Fibroblast of lung (primary cell): ENCODE measurements around the gene ADPRH. TPM values are rescaled to one million over a fixed set of nuclear protein-coding genes. Genes with fewer than 3 reads are reported as not detected.
"Not testable (repeated sequence)": the region's sequence is repeated elsewhere in the genome, so short reads cannot be mapped to it uniquely, and the experiment has no call there.

Source experiments
- DNase-seq, 2 donors: peaks; one replicate each; pipeline versions ENCODE4 v3.0.0 to v3.0.0-alpha.2; 2010; ENCODE audit warnings: low read depth in 2 of 2
- H2AFZ ChIP-seq: 2 replicates; pipeline ENCODE4 v1.5.1; 2012; ENCODE audit warnings: low read length, control low read depth, inconsistent platforms
- H3K27ac ChIP-seq: 2 replicates; pipeline ENCODE4 v1.5.1; 2011; ENCODE audit warnings: low read length, control low read depth; ENCODE audit not compliant: insufficient read depth
- H3K27me3 ChIP-seq: 2 replicates; pipeline ENCODE4 v1.5.1; 2011; ENCODE audit warnings: mild to moderate bottlenecking, low read length; ENCODE audit not compliant: control insufficient read depth, insufficient read depth
- H3K36me3 ChIP-seq: 2 replicates; pipeline ENCODE4 v1.5.1; 2011; ENCODE audit warnings: low read length; ENCODE audit not compliant: control insufficient read depth, insufficient read depth
- H3K4me1 ChIP-seq: 2 replicates; pipeline ENCODE4 v1.5.1; 2011; ENCODE audit warnings: low read length; ENCODE audit not compliant: control insufficient read depth, insufficient read depth; ENCODE audit errors: extremely low read depth
- H3K4me2 ChIP-seq: 2 replicates; pipeline ENCODE4 v1.5.1; 2011; ENCODE audit warnings: low read length, control low read depth; ENCODE audit not compliant: insufficient read depth; ENCODE audit errors: extremely low read depth
- H3K4me3 ChIP-seq, 4 experiments: fragments of 200-600 bp in 1 of 4; sonication (generic) in 1 of 4; replicated peaks in 1 of 4; 2 replicates each; pipeline ENCODE4 v1.5.1; 2011 to 2016; ENCODE audit warnings: low read length in 4 of 4, low read depth in 3 of 4, mild to moderate bottlenecking in 3 of 4, control low read depth in 2 of 4, inconsistent platforms in 1 of 4, mixed read lengths in 1 of 4; ENCODE audit not compliant: insufficient read depth in 1 of 4; ENCODE audit errors: control extremely low read depth in 1 of 4
- H3K79me2 ChIP-seq: 2 replicates; pipeline ENCODE4 v1.5.1; 2012; ENCODE audit warnings: mild to moderate bottlenecking, low read length, inconsistent platforms; ENCODE audit not compliant: control insufficient read depth, insufficient read depth
- H3K9ac ChIP-seq: 2 replicates; pipeline ENCODE4 v1.5.1; 2011; ENCODE audit warnings: mild to moderate bottlenecking, low read length, control low read depth; ENCODE audit not compliant: insufficient read depth
- H3K9me3 ChIP-seq: 2 replicates; pipeline ENCODE4 v1.5.1; 2012; ENCODE audit warnings: low read depth, low read length; ENCODE audit not compliant: control insufficient read depth, insufficient read depth
- H4K20me1 ChIP-seq: 2 replicates; pipeline ENCODE4 v1.5.1; 2011; ENCODE audit warnings: low read length; ENCODE audit not compliant: control insufficient read depth, insufficient read depth; ENCODE audit errors: extremely low read depth
- CTCF ChIP-seq, 2 donors: IDR thresholded peaks in 1 of 2; conservative IDR thresholded peaks in 1 of 2; 1 replicate in 1 of 2; 2 replicates in 1 of 2; pipeline ENCODE4 v1.5.1; 2011 to 2012; ENCODE audit warnings: low read length in 2 of 2, control low read depth in 1 of 2, inconsistent platforms in 1 of 2, low read depth in 1 of 2, mild to moderate bottlenecking in 1 of 2
- EZH2 ChIP-seq: IDR thresholded peaks from 2 replicates; pipeline ENCODE4 v1.5.1; 2012; ENCODE audit warnings: low read length, control low read depth, mild to moderate bottlenecking; ENCODE audit errors: missing control alignments
- polyA plus RNA-seq, 2 donors: library from polyadenylated mRNA; depleted of rRNA in 1 of 2; stranded (reverse) in 1 of 2; unstranded in 1 of 2; fragments of >200 nt; gene quantifications; 2 replicates each; pipeline ENCODE4 v1.2.1, GENCODE V29; 2011 to 2012; ENCODE audit warnings: missing spikeins in 1 of 2
- total RNA-seq: library from RNA; depleted of rRNA; stranded (reverse); fragments of >200 nt; gene quantifications from 2 replicates; pipeline ENCODE4 v1.2.1, GENCODE V29; 2014

ADPRH gene
- total and polyA plus RNA-seq, 2 donors (not counting 1 experiment from before 2014, with no cell fraction given) = 1.1 to 7.4 TPM

GRCh38 chr3:119590706-119591105 is 11.4 kb downstream of the ADPRH start:
- Histone ChIP-seq H3K4me2 (no peak overlapping the region), H3K9me3 (no peaks in the 10 kb centered on the region), H3K9ac (no peak overlapping the region), H3K79me2 (no peaks in the 10 kb centered on the region), H3K27me3 (no peaks in the 10 kb centered on the region), H2AFZ (no peak overlapping the region), H3K4me3 (no peak overlapping the region), H4K20me1 (no peaks in the 10 kb centered on the region), H3K27ac (no peak overlapping the region), H3K36me3 (no peaks in the 10 kb centered on the region), H3K4me1 (no peaks in the 10 kb centered on the region)
- no peak for DNase-seq
- TF ChIP-seq EZH2 = no peak
- no peak for TF ChIP-seq CTCF (conservative IDR thresholded peaks at IDR 0.05 in 1 of 2, IDR thresholded peaks at IDR 0.05 in 1 of 2; ENCODE audit: low read depth in 1 of 2, low read length in 2 of 2)

- no peak for DNase-seq
- Histone ChIP-seq H3K9me3 (no peaks in the 10 kb centered on the region), H3K27me3 (no peaks in the 10 kb centered on the region), H2AFZ (no peak overlapping the region), H4K20me1 (no peaks in the 10 kb centered on the region), H3K27ac (no peak overlapping the region), H3K36me3 (no peaks in the 10 kb centered on the region), H3K4me2 (no peak overlapping the region), H3K9ac (no peak overlapping the region), H3K4me1 (no peaks in the 10 kb centered on the region), H3K79me2 (no peaks in the 10 kb centered on the region), H3K4me3 (no peak overlapping the region)
- TF ChIP-seq EZH2 (no peak), CTCF (conservative IDR thresholded peaks at IDR 0.05 in 1 of 2, IDR thresholded peaks at IDR 0.05 in 1 of 2; ENCODE audit: low read depth in 1 of 2, low read length in 2 of 2) (no peak)
Observed at GRCh38 chr3:119592861-119593260, 13.6 kb downstream of the ADPRH start.

GRCh38 chr3:119594066-119594465 is 14.8 kb downstream of the ADPRH start:
- DNase-seq = no peak
- Histone ChIP-seq H3K36me3 (no peaks in the 10 kb centered on the region), H3K4me1 (no peaks in the 10 kb centered on the region), H3K4me3 (no peak overlapping the region), H3K27ac (no peak overlapping the region), H4K20me1 (no peaks in the 10 kb centered on the region), H3K27me3 (no peaks in the 10 kb centered on the region), H3K9ac (no peak overlapping the region), H3K79me2 (no peaks in the 10 kb centered on the region), H3K9me3 (no peaks in the 10 kb centered on the region), H3K4me2 (no peak overlapping the region), H2AFZ (no peak overlapping the region)
- no peak for TF ChIP-seq EZH2
- TF ChIP-seq CTCF (conservative IDR thresholded peaks at IDR 0.05 in 1 of 2, IDR thresholded peaks at IDR 0.05 in 1 of 2; ENCODE audit: low read depth in 1 of 2, low read length in 2 of 2) = no peak

GRCh38 chr3:119594929-119595328 is 15.6 kb downstream of the ADPRH start:
- H3K79me2 ChIP-seq, H3K36me3 ChIP-seq, H3K9me3 ChIP-seq, H4K20me1 ChIP-seq, H2AFZ ChIP-seq, H3K27me3 ChIP-seq, H3K9ac ChIP-seq, DNase-seq, H3K27ac ChIP-seq, H3K4me2 ChIP-seq, H3K4me1 ChIP-seq, H3K4me3 ChIP-seq: not testable (repeated sequence)
